ENCODE results near the gene SUCLG2.

The SUCLG2 gene

DNA sequence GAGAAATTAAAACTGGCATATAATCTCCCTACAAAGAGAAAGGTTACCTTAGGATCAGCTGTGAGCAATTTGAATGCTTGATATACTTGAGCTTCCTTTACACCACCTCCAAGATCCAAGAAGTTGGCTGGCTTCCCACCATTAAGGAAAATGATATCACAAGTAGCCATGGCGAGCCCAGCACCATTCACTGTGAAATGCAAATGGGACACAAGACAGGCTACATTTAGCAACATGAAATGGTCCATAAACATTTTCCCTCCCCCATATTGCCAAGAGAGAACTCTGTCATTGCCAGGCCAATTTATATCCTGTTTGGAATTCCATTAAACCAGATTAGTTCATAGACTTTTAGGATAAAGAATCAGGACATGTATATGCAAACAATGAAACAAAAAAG is 158.7 kb downstream of the SUCLG2 start:
- no peak for DNase-seq

- DNase-seq = no peak
Measured at GRCh38 chr3:67493808-67494207, 160.6 kb downstream of the SUCLG2 start.

- no peak for DNase-seq
Measured at GRCh38 chr3:67490658-67491057, 163.8 kb downstream of the SUCLG2 start.

DNA sequence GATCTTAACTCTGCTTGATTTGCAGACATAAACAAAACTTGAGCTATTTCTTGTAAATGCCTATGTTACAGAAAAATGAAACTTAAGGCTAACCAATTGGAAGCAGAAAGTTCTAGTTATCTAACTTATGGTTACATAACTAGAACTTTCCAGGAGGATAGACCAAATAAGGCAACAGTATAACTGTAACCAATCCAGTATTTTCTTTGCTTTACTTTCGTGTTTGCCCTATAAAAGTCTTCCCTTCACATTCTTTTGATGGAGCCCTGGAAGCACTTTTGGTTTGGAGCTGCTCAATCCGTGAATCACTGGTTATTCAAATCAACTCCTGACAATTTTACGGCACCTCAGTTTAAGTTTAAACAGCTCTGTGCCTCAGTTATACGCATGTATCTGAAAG is 164.6 kb downstream of the SUCLG2 start:
- no peak for DNase-seq

- no peak for DNase-seq
Measured at GRCh38 chr3:67487564-67488114, 166.8 kb downstream of the SUCLG2 start.

GRCh38 chr3:67486883-67487282 is 167.5 kb downstream of the SUCLG2 start:
- no peak for DNase-seq

GRCh38 chr3:67484085-67484484 is 170.3 kb downstream of the SUCLG2 start:
- no peak for DNase-seq

DNA sequence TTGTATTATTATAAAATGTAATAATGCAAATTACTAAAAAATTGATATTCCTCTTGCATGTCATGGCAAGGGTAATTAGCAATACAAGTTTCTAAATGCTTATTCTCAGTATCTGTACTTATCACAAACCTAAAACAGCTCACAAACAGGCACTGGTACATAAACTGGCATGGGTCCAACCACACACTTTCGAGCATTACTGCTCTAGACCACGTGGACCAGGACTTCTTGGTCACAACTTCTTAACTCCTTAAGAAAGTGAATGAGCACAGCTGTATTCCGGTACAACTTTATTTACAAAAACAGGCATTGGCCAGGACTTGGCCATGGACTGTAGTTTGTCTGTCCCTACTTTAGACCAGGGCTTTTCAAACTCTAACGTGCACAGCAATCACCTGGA is 173.3 kb downstream of the SUCLG2 start:
- DNase-seq = no peak

DNA sequence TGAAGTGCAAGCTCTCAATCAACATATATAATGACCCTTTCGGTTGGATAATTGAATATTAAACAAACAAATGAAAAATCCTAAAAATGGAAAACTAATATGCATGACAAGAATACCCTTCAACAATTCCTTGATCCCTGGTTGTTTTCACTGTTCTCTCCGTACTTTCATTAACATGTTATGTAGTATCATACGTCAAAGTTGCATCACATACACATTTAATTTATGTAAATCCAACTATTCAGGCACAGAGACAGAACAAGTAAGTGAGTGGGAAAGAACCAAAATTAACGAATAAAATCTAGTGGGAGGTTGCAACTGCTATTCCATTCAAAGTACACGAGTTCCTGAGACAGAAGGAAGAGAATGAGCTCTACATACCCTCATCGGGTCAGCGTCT is 176.0 kb downstream of the SUCLG2 start:
- DNase-seq = no peak

- no peak for DNase-seq
Measured at GRCh38 chr3:67474311-67474710, 180.1 kb downstream of the SUCLG2 start.

- DNase-seq = no peak
Measured at GRCh38 chr3:67472674-67473201, 181.7 kb downstream of the SUCLG2 start.

GRCh38 chr3:67470207-67470606 is 184.2 kb downstream of the SUCLG2 start:
- no peak for DNase-seq

DNA sequence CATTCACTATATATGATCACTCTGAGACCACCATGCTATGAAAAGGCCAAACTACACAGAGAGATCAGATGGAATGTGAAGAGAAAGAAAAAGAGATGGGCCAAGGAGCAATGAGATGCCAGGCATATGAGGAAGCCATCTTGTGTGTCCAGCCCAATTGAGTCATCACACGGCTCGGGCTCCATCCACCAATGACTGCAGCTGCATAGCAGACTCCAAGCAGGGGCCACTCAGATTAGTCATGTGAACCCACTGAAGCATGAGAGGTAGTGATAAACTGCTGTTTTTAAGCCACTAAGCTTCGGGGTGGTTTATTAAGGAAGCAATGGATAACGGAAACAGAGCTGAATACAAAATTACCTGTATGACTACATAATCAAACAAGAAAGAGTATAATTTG is 185.9 kb downstream of the SUCLG2 start:
- no peak for DNase-seq

- no peak for DNase-seq
Measured at GRCh38 chr3:67463656-67464055, 190.8 kb downstream of the SUCLG2 start.

GRCh38 chr3:67462187-67462586 is 192.2 kb downstream of the SUCLG2 start:
- no peak for DNase-seq

- DNase-seq = no peak
Measured at GRCh38 chr3:67461667-67462142, 192.7 kb downstream of the SUCLG2 start.

DNA sequence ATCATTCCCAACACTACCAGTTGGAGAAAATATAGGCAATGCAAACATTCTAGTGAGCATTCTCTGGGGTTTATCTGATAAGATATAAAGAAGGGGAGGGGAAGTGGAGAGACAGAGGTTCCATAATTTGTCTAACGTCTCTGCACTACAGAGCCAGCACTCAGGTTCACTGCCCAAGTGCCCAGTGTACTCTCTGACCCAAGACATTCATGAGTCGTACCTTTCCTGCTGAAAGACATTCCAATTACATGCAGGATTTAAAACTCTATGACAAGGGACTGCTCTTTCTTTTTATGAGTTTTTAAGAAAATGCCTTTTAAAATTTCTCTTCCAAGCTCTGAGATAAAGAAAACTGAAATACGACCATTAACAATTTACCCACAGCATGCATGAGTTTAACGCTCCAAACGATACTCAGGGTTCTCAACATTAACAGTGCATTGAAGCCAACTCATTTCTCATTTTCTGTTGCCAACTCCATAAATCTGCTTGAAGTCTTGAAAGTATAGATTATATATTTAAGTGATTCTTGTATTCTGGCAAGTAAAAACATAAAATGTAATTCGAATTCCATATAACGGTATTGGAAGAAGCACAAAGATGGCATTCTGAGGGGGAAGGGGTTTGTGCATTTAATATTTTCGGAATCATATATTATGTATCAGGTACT is 193.4 kb downstream of the SUCLG2 start:
- no peak for DNase-seq

DNA sequence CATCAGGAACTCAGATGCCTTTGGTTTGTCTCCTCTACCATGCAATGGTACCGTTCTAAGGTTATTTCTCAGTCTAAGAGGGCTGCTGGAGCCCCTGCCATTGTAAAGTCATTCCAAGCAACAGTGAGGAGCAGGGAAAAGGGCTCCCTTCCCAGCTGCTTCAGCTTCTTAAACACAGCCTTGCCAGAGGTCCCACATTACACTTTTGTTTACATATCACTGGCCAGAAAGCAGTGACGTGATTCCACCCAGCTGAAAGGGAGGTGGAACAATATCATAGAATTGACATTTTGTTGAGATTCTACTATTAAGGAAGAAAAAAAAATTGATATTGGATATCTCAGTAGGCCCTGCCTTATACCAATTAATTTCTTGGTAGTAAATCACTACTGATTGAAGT is 194.6 kb downstream of the SUCLG2 start:
- DNase-seq = no peak

GRCh38 chr3:67458896-67459530 is 195.4 kb downstream of the SUCLG2 start:
- DNase-seq = no peak

DNA sequence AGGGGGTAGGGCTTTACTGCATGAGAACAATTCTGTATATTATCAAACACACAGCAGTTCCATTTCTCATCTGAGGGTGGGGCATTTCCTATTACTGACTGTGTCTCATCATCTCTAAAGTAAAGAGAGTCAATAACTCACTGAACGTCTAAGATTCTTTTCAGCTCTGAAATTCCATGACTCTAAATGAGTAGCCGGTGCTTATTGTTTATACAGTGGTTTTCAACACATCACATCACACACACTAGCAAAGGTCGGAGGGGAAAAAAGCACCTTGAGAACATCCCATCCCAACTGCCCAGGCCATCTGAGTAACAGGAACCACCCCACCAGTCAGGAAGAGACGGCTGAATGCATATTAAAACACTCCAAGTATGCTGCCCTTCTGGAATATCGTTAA is 196.0 kb downstream of the SUCLG2 start:
- DNase-seq = no peak

DNA sequence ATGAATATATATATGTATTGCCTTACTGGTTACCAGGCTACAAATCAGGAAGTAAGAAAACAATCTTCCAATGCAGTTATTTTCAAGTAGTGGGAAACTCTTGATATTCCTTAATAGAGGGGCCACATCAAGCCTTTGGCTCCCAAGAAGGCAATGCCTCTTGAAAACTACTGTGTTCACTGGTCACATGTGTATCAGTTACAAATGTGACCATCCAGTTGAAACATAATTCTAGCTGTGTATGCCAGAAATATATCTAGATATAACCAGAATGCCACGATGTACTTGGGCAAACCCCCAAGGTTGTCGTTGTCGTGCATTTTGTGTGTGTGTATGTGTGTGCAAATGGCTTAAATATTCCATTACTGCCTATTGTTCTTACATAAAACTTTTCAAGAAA is 200.8 kb downstream of the SUCLG2 start:
- no peak for DNase-seq

- DNase-seq = no peak
Measured at GRCh38 chr3:67450153-67450552, 204.3 kb downstream of the SUCLG2 start.

- no peak for DNase-seq
Measured at GRCh38 chr3:67447393-67447792, 207.0 kb downstream of the SUCLG2 start.

DNA sequence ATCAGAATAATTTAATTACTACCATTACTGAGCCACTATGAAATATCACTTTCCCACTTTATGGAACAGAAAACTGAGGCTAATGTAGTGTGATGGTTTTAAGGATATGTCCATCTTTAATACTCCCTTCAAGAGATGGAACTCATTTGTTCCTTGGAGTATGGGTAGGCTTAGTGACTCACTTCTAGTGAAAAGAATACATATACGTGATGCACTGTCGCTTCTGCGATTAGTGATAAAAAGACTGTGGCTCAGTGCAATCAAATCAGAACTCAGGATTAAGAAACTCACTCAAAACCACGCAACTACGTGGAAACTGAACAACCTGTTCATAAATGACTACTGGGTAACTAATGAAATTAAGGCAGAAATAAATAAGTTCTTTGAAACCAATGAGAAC is 216.6 kb downstream of the SUCLG2 start:
- no peak for DNase-seq
